Ishikawa (cell line): ENCODE measurements around the gene BCAN.

ENCODE experiments used
- CEBPB ChIP-seq: IDR thresholded peaks from 2 replicates; pipeline ENCODE4 v1.6.1; 2012
- CREB1 ChIP-seq: IDR thresholded peaks from 2 replicates; pipeline ENCODE4 v1.6.1; 2012; ENCODE audit warnings: low read depth
- EGR1 ChIP-seq: IDR thresholded peaks from 2 replicates; pipeline ENCODE4 v1.6.1; 2012
- EP300 ChIP-seq: IDR thresholded peaks from 2 replicates; pipeline ENCODE4 v1.6.1; 2012; ENCODE audit warnings: borderline replicate concordance
- FOXM1 ChIP-seq: IDR thresholded peaks from 2 replicates; pipeline ENCODE4 v1.6.1; 2012; ENCODE audit warnings: low read depth, borderline replicate concordance
- MAX ChIP-seq: IDR thresholded peaks from 2 replicates; pipeline ENCODE4 v1.6.1; 2012
- NFIC ChIP-seq: IDR thresholded peaks from 2 replicates; pipeline ENCODE4 v1.6.1; 2012
- RAD21 ChIP-seq: IDR thresholded peaks from 2 replicates; pipeline ENCODE4 v1.6.1; 2012; ENCODE audit warnings: low read depth
- TAF1 ChIP-seq: IDR thresholded peaks from 2 replicates; pipeline ENCODE4 v1.6.1; 2012; ENCODE audit warnings: low read depth, mild to moderate bottlenecking
- TCF12 ChIP-seq: IDR thresholded peaks from 2 replicates; pipeline ENCODE4 v1.6.1; 2012; ENCODE audit warnings: low read depth
- TEAD4 ChIP-seq: IDR thresholded peaks from 2 replicates; pipeline ENCODE4 v1.6.1; 2012
- USF1 ChIP-seq: IDR thresholded peaks from 2 replicates; pipeline ENCODE4 v1.6.1; 2012
- YY1 ChIP-seq: IDR thresholded peaks from 2 replicates; pipeline ENCODE4 v1.6.1; 2012; ENCODE audit warnings: low read depth
- ZBTB7A ChIP-seq: IDR thresholded peaks from 2 replicates; pipeline ENCODE4 v1.6.1; 2012; ENCODE audit warnings: low read depth
- TF ChIP-seq, protein P1 (sequence below): IDR thresholded peaks from 2 replicates; pipeline ENCODE4 v1.6.1; 2012; ENCODE audit warnings: low read depth, mild to moderate bottlenecking

Gene BCAN

DNA sequence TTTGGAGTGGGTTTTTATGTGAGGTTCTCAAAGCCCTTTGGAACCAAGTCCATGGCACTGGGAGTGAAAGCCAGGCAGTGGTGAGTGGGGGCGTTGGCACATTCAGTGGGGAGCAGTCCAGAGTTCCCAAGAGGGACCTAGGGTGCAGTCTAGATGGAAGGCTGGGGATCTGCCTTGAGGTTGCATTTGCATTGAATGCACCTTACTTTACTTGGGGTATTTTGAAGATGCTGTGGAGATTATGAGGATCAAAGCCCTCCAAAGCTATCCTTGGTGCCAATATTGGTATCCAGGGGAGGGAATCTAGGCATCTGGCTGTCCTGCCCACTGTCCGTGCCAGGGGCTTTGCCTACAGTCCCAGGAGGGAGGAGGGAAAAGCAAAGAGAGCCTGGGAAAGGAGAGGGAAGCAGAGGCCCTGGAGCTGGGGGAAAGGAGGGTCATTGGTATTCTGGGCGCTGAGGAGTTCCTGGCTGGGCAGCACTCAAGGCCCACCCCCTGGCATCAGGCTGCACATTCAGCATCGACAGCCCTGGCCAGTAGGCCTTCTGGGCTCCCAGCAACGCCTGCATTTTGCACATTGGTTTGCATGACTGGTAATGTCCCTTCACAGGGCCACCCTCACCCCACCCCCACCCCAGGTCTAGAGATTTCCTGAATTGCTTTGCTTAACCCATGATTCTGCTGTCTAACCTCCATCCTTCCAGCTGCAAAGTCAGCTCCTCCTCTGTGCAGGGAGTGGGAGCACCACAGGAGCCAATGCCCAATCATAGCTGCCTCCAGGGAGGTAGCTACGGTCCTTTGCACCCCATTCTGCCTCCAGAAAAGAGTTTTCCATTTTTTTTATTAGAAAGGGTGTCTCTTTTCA, 843 bp upstream of the BCAN start:
- TF ChIP-seq ZBTB7A: no peak
- no peak for TF ChIP-seq TCF12
- TF ChIP-seq RAD21: no peak
- TF ChIP-seq, protein P1, sequence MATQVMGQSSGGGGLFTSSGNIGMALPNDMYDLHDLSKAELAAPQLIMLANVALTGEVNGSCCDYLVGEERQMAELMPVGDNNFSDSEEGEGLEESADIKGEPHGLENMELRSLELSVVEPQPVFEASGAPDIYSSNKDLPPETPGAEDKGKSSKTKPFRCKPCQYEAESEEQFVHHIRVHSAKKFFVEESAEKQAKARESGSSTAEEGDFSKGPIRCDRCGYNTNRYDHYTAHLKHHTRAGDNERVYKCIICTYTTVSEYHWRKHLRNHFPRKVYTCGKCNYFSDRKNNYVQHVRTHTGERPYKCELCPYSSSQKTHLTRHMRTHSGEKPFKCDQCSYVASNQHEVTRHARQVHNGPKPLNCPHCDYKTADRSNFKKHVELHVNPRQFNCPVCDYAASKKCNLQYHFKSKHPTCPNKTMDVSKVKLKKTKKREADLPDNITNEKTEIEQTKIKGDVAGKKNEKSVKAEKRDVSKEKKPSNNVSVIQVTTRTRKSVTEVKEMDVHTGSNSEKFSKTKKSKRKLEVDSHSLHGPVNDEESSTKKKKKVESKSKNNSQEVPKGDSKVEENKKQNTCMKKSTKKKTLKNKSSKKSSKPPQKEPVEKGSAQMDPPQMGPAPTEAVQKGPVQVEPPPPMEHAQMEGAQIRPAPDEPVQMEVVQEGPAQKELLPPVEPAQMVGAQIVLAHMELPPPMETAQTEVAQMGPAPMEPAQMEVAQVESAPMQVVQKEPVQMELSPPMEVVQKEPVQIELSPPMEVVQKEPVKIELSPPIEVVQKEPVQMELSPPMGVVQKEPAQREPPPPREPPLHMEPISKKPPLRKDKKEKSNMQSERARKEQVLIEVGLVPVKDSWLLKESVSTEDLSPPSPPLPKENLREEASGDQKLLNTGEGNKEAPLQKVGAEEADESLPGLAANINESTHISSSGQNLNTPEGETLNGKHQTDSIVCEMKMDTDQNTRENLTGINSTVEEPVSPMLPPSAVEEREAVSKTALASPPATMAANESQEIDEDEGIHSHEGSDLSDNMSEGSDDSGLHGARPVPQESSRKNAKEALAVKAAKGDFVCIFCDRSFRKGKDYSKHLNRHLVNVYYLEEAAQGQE: no peak
- no peak for TF ChIP-seq TAF1
- no peak for TF ChIP-seq TEAD4
- TF ChIP-seq NFIC: no peak
- no peak for TF ChIP-seq EGR1
- TF ChIP-seq CREB1: no peak
- no peak for TF ChIP-seq MAX
- TF ChIP-seq USF1: no peak
- no peak for TF ChIP-seq EP300
- no peak for TF ChIP-seq CEBPB
- TF ChIP-seq YY1: no peak
- no peak for TF ChIP-seq FOXM1

DNA sequence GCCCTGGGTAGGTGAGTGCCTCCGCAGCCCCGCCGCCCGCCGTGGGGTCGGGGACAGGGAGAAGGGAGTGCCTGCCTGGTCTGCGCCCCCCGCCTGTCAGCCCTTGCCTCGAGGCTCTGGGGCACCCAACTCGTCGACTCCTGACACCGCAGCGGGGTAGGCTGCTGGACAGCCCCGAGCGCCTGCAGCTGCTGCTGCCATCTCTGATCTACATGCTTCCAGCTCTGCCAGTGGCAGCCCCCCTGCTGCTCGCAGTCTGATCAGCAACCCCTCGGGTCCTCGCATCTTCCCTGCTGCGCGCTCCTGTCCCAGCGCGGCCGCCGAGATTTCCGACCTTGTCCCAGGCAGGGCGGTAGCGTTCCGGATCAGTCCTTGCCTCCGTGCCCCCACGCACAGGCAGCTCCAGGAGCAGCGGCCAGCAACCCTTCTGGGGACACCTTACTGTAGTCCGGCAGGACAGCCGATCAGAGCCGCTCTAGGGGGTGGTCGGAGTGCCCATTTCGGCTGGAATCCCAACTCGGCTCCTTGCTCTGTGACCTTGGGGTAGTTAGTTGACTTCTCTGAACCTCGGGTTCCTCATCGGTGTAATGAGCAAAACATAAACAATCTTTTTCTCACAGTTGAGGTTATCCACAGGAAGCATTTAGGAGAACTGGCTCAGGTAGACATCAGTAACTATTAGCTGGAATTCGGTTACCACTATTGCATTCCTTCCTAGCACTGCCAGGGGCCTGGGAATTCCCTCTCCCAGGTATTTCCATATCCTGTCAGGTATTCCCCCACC, 540 bp downstream of the BCAN start:
- TF ChIP-seq USF1 (no peak), TCF12 (no peak), RAD21 (no peak), FOXM1 (no peak), TEAD4 (no peak), NFIC (no peak), ZBTB7A (no peak)
- TF ChIP-seq, protein P1: no peak

DNA sequence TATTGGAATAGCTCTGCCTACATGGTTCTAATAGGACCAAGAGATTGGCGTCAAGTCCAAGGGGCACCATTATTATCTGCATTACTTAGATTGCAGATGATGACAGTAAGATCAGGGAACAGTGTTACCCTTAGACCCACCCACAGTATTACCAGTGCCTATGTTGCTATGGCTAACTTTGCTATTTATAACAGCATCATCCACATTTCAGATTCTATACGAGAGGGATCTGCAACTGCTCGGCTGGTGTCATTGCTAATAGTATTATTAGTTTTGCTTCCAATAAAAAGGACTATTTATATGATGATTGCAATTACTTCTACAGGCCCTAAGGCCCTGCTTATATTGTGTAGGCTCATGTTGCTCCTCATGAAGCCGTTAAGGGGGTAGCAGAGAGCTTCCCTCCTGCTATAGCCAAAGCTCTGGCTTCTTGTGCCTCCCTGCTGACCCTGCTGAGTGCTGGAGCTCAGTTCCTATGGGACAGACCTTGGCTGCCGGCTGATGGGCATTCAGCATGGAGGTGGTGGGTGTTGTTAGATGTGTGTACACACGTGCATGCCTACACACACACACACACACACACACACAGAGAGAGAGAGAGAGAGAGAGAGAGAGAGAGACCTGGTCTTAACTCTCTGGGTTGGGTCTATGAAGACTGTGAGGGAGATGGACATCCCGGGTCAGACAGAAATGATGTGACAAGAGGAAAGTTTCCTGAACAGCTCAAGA, 1.3 kb downstream of the BCAN start:
- TF ChIP-seq EGR1 (no peak), RAD21 (no peak), NFIC (no peak), TAF1 (no peak), FOXM1 (no peak), CREB1 (no peak), YY1 (no peak), USF1 (no peak)

GRCh38 chr1:156643778-156644092, 1.8 kb downstream of the BCAN start:
- TF ChIP-seq, protein P1: no peak
- TF ChIP-seq TEAD4 (no peak), FOXM1 (no peak), MAX (no peak), USF1 (no peak)
